OCI-LY3 (cell line): Measurements from ENCODE around the gene TTC21B.

Experiments
- H2AFZ ChIP-seq: fragments of 200-600, 300-600 bp; shearing (Covaris generic); 2 replicates; pipeline ENCODE4 v1.6.0; 2014; ENCODE audit warnings: antibody characterized with exemption, low read depth, low read length
- H3K27ac ChIP-seq: fragments of 200-600, 300-600 bp; sonication (generic); 2 replicates; pipeline ENCODE4 v1.5.1; 2014; ENCODE audit warnings: mild to moderate bottlenecking, low read length, moderate library complexity, mixed read lengths
- H3K27me3 ChIP-seq: fragments of 200-600, 300-600 bp; sonication (generic); 2 replicates; pipeline ENCODE4 v1.6.1; 2014; ENCODE audit warnings: low read depth, low read length, mixed read lengths
- H3K36me3 ChIP-seq: fragments of 200-600, 300-600 bp; sonication (generic); replicated peaks from 2 replicates; pipeline ENCODE3; 2014; ENCODE audit warnings: low read depth, low read length, mixed read lengths
- H3K4me1 ChIP-seq: fragments of 300-600, 200-600 bp; sonication (generic); 2 replicates; pipeline ENCODE4 v1.6.1; 2014; ENCODE audit warnings: low read length, mixed read lengths
- H3K4me2 ChIP-seq: fragments of 200-600, 300-600 bp; sonication (generic); 2 replicates; pipeline ENCODE4 v1.6.1; 2014; ENCODE audit warnings: low read length, mixed read lengths
- H3K4me3 ChIP-seq: fragments of 300-600, 200-600 bp; sonication (generic); 2 replicates; pipeline ENCODE4 v1.5.1; 2014; ENCODE audit warnings: antibody characterized with exemption, mild to moderate bottlenecking, low read length, moderate library complexity
- H3K79me2 ChIP-seq: fragments of 300-600, 200-600 bp; shearing (Covaris generic); 2 replicates; pipeline ENCODE4 v1.6.1; 2014; ENCODE audit warnings: mild to moderate bottlenecking, low read length, mixed read lengths
- H3K9ac ChIP-seq: fragments of 300-600, 200-600 bp; shearing (Covaris generic); 2 replicates; pipeline ENCODE4 v1.6.0; 2014; ENCODE audit warnings: mild to moderate bottlenecking, low read length, moderate library complexity
- H3K9me3 ChIP-seq: fragments of 200-600, 300-600 bp; shearing (Covaris generic); 2 replicates; pipeline ENCODE4 v1.6.1; 2014; ENCODE audit warnings: low read length, mixed read lengths; ENCODE audit not compliant: insufficient read depth
- H4K20me1 ChIP-seq: fragments of 200-600, 300-600 bp; sonication (generic); 2 replicates; pipeline ENCODE4 v1.6.1; 2016; ENCODE audit warnings: low read length, mixed read lengths; ENCODE audit not compliant: insufficient read depth
- EZH2phosphoT487 ChIP-seq: fragments of 200-600 bp; shearing (Covaris generic); IDR thresholded peaks from 2 replicates; pipeline ENCODE4 v1.6.1; 2018; ENCODE audit warnings: antibody characterized with exemption, mixed run types, low read depth
- TF ChIP-seq, protein P1 (sequence below): fragments of 200-600, 300-600 bp; sonication (generic); IDR thresholded peaks from 2 replicates; pipeline ENCODE4 v1.5.1; 2014; ENCODE audit warnings: antibody characterized with exemption, low read length, low read depth

TTC21B gene

DNA sequence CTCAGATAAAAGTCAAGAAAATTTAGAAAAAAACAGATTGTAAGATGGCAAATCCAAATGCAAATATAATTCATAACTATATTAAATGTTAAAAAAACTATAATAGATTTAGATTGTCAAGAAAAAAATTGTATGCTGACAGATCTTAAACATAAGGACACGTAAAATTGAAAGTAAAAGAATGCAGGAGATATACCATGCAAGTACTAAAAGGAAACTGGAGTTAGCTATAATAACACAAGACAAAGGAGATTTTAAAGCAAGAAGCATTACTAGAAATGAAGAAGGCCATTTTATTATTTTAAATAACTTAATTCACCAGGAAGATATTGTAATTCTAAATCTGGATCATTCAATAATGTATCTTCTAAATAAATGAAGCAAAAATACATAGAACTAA lies 48.3 kb downstream of the TTC21B start:
- Histone ChIP-seq H3K36me3 (peaks cover 9% of the 10 kb centered on the region), H3K4me2 (no peak overlapping the region), H3K27ac (no peak overlapping the region), H3K79me2 (no peaks in the 10 kb centered on the region), H3K9me3 (no peaks in the 10 kb centered on the region), H3K4me1 (peaks cover 6% of the 10 kb centered on the region; the same call in 1 of the 2 replicates), H4K20me1 (no peaks in the 10 kb centered on the region), H3K9ac (no peak overlapping the region), H2AFZ (no peak overlapping the region), H3K4me3 (no peak overlapping the region), H3K27me3 (no peaks in the 10 kb centered on the region)
- TF ChIP-seq, protein P1, sequence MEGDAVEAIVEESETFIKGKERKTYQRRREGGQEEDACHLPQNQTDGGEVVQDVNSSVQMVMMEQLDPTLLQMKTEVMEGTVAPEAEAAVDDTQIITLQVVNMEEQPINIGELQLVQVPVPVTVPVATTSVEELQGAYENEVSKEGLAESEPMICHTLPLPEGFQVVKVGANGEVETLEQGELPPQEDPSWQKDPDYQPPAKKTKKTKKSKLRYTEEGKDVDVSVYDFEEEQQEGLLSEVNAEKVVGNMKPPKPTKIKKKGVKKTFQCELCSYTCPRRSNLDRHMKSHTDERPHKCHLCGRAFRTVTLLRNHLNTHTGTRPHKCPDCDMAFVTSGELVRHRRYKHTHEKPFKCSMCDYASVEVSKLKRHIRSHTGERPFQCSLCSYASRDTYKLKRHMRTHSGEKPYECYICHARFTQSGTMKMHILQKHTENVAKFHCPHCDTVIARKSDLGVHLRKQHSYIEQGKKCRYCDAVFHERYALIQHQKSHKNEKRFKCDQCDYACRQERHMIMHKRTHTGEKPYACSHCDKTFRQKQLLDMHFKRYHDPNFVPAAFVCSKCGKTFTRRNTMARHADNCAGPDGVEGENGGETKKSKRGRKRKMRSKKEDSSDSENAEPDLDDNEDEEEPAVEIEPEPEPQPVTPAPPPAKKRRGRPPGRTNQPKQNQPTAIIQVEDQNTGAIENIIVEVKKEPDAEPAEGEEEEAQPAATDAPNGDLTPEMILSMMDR: no peak
- no peak for TF ChIP-seq EZH2phosphoT487

DNA sequence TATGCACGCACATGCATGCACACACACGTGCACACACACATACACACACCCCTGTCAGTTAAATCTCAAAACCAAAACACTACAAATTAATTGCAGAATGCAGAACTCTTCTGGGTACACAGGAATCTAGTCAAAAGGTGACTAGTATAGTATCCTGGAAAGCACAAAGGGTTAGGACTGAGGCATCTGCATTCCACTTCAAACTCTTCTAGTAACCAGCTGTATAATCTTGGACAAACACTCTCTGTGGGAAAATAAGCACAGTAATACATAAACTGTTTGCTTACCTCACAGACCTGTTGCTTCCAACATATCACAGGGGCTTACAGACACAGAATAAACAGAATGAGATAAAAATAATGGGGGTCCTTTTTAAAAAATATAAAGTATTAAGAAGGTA lies 49.1 kb downstream of the TTC21B start:
- Histone ChIP-seq H3K27ac (no peak overlapping the region), H3K4me1 (peaks cover 6% of the 10 kb centered on the region; the same call in 1 of the 2 replicates), H3K36me3 (peaks cover 12% of the 10 kb centered on the region), H4K20me1 (no peaks in the 10 kb centered on the region), H3K4me2 (no peak overlapping the region), H3K27me3 (no peaks in the 10 kb centered on the region), H2AFZ (no peak overlapping the region), H3K4me3 (no peak overlapping the region), H3K9me3 (no peaks in the 10 kb centered on the region), H3K79me2 (no peaks in the 10 kb centered on the region), H3K9ac (no peak overlapping the region)
- TF ChIP-seq, protein P1: no peak
- TF ChIP-seq EZH2phosphoT487: no peak

DNA sequence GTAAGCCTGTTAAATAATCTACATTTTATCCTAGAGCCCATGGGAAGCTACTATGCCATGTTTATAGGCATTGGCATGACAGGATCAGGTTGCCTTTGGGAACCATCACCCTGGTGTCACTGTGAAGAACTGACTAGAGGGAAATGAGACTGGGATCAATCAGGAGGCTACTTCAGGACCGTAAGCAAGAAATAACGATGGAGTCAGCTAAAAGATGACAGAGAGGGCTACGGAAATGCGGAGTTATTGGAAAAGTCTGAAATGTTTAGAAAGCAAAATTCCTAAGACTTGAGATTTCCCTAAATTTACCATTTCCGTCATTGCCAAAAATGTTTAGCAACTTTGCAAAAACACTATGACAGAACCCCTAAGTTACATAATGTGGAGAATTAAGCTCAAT lies 50.2 kb downstream of the TTC21B start:
- TF ChIP-seq, protein P1: no peak
- no peak for TF ChIP-seq EZH2phosphoT487
- no peaks in the 10 kb centered on the region for H3K27me3 ChIP-seq
- peaks cover 20% of the 10 kb centered on the region for H3K36me3 ChIP-seq

DNA sequence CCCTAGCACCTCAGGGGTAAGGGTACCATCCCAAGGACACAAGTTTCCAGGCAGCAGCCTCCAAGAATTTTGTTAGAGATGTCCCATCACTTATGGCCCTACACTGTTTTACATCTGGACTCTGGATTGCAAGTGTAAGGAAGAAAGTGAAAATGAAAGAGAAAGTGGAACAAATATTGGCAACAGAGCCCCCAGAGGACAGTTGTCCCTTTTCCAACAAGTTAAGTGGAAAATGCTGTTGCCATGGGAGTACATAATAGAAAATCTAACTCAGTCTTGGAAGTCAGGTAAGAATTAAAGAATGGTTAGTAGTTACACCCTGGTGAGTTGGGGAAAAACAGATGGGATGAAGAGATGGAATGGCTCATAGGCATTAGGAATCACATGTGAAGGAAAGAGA lies 50.6 kb downstream of the TTC21B start:
- Histone ChIP-seq H3K9me3 (no peaks in the 10 kb centered on the region), H3K27ac (no peak overlapping the region), H2AFZ (no peak overlapping the region), H3K79me2 (no peaks in the 10 kb centered on the region), H3K4me1 (peaks cover 17% of the 10 kb centered on the region), H3K4me3 (no peak overlapping the region), H4K20me1 (no peaks in the 10 kb centered on the region), H3K4me2 (0 out of 2 replicates have a peak overlapping the region, but pooled peaks have one; percentile 2), H3K36me3 (peaks cover 24% of the 10 kb centered on the region), H3K9ac (no peak overlapping the region), H3K27me3 (no peaks in the 10 kb centered on the region)
- TF ChIP-seq, protein P1: 0 out of 2 replicates have a peak, but pooled peaks have one; percentile 7
- no peak for TF ChIP-seq EZH2phosphoT487

More for the DNA sequence above, 50.2 kb downstream of the TTC21B start:
- Histone ChIP-seq H3K4me1 (peaks cover 12% of the 10 kb centered on the region), H3K9ac (no peak overlapping the region), H3K4me2 (no peak overlapping the region), H3K9me3 (no peaks in the 10 kb centered on the region), H4K20me1 (no peaks in the 10 kb centered on the region), H3K79me2 (no peaks in the 10 kb centered on the region), H3K27ac (no peak overlapping the region), H2AFZ (no peak overlapping the region), H3K4me3 (no peak overlapping the region)
